ACHN (cell line): Measurements from ENCODE around the gene PRKCZ.
"Not testable (repeated sequence)": the region's sequence is repeated elsewhere in the genome, so short reads cannot be mapped to it uniquely, and the experiment has no call there.

Experiments
- DNase-seq: peaks from one replicate; pipeline ENCODE4 v3.0.0-alpha.2; 2015
- in situ Hi-C: cut with HindIII; loops from 2 replicates; pipeline ENCODE4 v1.10.0; 2017; ENCODE audit warnings: low sequenced_read_pairs, low pct_ligation_motif_present, low pct_unique_long_range_greater_than_20kb

PRKCZ gene

DNA sequence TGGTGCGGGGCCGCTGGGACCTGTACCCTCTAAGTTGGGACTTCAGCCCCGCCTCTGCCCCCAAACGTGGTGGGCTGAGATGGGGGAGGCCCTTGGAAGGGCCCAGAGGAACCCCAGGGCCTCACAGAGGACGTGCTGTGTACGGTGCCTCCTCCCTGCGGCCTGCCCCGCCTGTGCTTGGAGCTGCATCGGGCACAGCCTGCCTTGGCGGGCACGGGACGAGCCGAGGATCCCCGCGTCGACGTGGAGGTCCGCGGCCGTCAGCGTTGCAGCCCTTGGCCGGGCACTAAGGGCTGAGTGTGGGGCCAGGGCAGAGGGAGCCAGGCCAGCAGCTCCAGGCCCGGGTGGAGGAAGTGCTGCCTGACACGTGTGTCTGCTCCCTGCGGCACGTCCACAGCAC, 43.4 kb downstream of the PRKCZ start:
- DNase-seq: no peak
- in situ Hi-C loops: no loop called here

DNA sequence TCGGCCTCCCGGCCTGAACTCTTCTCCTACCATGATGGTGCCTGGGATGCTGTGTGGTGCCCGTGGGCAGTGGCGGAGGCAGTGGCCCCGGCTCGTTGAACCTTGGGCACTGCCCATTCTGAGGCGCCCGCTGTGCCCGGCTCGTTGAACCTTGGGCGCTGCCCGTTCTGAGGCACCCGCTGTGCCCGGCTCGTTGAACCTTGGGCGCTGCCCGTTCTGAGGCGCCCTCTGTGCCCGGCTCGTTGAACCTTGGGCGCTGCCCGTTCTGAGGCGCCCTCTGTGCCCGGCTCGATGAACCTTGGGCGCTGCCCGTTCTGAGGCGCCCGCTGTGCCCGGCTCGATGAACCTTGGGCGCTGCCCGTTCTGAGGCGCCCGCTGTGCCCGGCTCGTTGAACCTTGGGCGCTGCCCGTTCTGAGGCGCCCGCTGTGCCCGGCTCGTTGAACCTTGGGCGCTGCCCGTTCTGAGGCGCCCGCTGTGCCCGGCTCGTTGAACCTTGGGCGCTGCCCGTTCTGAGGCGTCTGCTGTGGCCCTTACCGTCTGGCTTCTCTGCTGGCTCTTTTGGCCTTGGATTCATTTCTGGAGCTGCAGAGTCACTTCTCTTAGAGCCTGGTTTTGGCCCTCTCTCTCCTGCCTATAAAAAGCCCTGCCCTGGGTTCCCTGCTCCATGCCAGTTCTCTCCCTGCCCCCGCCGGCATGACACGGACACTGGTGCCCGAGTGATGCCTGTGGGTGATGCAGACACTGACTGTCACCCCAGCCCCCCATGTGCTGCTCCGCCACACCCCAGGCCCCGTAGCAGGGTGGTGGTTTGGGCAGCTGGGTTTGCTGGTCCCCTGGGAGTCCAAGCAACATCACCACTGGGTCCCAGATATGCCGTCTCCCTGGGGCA, 44.3 kb downstream of the PRKCZ start:
- in situ Hi-C loops, DNase-seq: not testable (repeated sequence)

DNA sequence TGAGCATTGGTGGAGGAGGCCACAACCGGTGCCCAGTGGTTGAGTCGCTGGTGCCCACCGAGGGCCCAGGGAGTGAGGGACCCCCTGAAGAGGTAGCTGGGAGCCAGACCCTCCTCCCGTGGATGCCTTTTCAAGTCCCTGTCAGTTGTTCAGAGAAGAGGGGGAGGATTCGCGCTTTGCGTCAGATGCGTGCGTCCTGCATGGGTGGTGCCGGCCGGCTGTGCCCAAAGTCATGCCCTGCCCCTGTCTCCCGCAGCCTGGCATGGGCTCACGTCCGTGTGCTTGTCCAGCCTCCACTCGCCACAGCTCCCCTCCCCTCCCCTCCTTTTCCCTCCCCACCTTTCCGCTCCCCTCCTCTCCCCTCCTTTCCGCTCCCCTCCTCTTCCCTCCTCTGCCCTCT, 45.2 kb downstream of the PRKCZ start:
- in situ Hi-C loops: no loop called here
- DNase-seq: no peak

DNA sequence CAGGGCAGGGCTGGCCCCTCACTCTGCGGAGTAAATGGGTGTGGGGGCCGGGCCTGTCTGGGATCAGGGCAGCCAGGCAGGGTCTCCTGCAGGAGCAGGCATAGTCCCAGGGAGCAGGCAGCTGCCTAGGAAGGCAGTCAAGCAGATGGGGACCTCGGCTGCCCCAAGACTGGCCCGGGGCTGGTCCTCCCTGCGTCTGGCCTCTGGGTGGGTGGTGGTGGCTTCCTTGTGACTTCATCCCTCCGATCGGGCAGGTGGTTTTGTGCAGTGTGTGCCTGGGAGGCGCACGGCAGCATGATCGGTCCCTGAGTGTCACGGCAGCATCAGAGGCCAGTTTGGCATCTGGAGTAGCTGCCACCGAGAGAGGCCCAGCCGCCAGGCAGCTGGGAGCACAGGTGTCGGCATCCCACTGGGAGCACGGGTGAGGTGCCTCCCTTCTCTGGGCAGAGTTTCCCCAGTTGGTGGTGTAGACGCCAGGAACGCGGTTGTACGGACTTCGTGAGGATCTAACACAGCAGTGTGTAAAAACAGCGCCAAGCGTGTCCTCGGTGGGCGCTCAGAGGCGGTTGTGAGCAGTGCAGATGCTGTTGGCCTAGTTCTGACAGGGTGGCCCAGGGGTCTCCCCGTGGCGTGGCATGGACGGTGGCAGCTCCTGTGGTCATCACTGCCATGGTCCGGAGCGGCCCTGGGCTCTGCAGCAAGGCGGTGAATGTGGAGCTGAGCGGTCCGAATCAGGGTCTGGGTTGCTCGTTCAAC, 45.9 kb downstream of the PRKCZ start:
- DNase-seq: no peak
- in situ Hi-C loops: no loop called here

DNA sequence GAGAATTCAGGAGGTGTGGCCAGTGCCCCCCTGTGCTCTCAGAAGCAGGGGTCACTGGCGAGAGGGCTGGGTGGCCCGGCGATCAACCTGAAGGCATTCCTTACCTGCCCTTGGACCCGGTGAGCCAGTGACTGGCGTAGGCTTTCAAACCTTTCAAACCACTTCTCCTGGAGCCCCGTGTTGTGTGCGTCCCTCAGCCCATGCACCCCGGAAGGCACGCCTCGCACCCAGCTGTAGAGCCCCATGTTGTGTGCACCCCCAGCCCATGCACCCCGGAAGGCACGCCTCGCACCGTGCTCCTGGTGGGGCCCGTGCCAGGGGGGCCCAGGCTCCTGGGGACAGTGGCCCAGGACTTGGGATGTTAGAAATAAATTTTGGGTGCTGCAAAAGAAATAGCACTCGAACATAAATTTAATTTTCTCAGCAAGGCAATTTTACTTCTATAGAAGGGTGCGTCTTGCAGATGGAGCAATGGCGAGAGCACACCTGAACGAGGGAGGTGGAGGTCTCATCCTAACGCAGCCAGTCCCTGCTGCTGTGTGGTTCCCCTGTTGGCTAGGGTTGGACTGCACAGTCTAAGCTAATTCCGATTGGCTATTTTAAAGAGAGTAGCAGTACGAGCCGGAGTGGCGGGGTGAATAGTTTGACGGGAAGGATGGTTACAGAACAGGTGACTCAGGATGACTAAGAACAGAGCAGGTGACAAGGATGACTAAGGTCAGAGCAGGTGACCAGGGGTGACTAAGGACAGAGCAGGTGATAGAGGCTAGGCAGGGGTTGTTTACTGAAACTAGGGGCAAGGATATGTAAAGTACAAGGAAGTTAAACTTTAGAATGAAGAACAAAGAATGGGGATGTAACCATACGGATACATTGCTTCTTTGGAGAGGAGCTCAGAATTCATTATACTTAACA, 47.4 kb downstream of the PRKCZ start:
- in situ Hi-C loops: no loop called here
- DNase-seq: no peak

DNA sequence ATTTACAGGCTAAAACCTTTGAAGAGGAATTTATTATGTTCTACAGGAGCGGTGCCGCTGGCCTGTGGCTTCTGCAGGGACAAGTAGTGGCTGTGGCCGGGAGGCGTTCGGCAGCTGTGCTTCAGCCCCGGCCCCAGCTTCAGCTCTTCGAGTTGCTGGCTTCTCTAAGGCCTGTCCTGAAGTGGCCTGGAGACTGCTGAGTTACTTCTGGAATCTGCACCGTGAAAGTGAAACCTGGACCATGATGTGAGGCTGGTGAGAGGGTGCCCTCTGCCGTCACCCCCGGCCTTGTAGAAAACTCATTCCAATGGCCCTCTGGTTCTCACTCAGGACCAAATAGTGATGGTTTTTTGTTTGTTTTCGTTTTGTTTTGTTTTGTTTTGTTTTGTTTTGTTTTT, 48.1 kb downstream of the PRKCZ start:
- in situ Hi-C loops: no loop called here
- no peak for DNase-seq

DNA sequence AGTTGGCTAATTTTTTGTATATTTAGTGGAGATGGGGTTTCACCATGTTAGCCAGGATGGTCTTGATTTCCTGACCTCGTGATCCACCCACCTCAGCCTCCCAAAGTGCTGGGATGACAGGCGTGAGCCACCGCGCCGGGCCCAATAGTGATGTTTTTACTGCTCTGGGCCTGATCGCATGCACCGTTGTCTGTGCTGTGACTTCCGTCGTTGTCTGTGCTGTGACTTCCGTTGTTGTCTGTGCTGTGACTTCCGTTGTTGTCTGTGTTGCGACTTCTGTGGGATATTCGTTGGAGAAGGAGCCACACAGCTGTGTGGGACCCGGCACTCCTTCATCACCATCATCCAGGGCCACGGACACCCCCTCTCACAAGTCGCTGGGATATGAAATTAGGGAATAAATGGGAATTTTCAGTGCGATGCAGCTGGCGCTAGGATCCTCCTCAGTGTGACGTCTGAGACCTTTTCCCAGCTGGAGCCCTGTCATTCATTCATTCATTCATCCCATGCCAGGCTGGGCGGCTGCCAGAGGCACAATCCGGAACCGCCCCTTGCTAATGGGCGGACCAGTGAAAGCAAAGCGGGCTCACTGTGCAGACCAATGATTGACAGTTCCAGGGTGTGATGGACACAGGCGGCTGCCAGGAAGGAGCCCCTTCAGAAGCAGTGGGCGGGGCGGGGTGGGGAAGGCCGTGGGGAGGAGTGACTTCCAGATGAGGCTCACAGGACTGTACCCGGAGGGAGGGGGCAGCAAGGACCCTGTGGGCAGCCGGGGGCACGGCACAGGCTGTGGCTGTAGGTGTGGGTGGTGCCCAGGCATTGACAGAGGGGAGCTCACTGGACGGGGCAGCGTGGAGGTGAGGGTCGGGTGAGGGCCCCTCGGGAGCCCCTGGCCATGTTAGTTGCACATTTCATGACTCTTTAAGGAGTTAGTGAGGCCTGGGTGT, 48.9 kb downstream of the PRKCZ start:
- in situ Hi-C loops: no loop called here
- no peak for DNase-seq

DNA sequence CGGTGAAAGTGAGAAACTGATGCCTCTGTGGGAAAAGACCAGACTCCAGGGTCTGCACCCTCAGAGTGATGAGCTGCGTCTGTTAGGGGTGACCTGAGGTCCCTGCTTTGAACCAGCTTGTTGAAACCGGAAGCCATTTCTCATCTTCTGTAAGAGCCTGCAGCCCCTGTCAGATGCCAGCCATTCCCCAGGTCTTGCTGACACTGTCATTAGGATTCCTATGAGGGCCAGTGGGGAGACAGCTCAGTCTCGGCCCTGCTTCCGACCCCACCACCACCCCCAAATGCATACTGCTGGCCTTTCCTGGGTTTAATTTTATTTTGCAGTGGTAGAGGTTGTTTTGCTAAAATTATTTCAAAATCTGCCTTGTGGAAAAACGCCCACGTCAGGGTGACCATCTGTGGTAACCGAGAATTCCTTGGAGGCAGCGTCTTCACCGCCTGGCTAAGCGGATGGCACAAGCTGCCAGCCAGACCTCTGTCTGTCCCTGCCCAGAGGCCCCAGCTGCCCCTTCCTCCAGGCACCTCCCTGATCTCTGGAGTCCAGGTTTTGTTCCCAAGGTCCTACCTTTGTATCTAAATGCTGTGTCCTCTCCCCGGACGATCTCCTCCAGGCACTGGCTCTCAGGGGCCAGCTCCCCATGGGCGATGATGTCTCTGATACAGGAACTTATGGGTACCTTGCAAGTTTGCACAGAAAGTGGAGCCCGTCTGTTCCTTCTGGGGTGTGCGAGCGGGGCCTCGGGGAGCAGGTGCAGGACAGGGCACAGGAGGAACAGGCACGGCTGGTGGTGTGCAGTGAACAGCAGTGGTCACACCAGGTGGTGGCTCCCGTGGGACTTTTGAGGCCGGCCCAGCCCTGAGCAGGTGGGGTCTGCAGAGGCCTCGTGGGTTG, 49.9 kb downstream of the PRKCZ start:
- in situ Hi-C loops: no loop called here
- no peak for DNase-seq

DNA sequence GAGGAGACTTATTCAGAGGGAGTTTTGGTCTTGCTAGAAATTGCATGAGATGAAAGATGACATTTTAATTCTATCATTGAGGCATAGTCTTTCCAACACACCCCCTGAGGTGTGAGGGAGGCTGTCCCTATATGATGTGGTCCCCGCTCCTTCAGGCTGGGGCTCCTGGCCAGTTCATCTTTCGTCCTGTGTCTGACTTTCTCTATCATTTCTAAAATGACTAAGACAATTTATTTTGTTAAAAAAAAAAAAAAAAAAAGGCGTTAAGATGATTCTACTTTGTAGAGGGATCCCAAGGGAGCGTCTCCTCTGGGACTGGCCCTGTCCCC, 50.5 kb downstream of the PRKCZ start:
- in situ Hi-C loops: no loop called here
- DNase-seq: no peak

DNA sequence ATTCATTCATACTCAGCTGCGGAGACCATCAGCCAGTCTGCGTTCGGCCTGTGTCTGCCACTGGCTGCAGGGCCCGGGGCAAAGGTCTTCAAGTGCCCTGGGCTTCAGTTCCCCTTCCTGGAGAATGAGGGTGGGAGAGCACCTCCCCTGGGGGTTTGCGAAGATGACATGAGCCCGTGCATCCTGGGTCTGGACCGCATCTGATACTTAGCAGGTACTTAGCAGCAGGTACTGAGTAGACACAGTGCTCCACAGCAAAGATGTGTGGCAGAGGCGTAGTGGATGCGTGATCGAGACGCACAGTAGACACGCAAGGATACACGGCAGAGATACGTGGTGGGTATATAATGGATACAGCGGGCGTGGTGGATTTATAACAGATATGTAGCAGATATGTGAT, 51.3 kb downstream of the PRKCZ start:
- in situ Hi-C loops: no loop called here
- no peak for DNase-seq

DNA sequence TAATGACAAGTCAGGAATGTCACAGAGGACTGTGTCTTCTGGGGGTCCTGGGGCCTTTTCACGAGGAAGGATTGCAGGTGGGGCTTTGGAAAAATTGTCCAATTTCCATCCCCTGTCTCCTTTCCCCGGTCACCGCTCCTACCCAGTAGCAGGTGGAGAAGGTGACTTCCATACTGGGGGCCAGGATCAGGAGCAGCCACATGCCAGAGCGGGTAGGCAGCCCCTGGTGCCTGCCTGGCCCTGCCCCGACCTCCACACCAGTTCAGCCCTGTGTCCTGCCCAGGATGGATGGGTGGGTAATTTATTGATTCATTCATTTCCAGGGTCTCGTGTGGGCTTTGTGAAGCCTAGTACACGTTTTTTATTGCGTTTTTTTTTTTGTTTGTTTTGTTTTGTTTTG, 51.7 kb downstream of the PRKCZ start:
- in situ Hi-C loops: no loop called here
- DNase-seq: no peak

DNA sequence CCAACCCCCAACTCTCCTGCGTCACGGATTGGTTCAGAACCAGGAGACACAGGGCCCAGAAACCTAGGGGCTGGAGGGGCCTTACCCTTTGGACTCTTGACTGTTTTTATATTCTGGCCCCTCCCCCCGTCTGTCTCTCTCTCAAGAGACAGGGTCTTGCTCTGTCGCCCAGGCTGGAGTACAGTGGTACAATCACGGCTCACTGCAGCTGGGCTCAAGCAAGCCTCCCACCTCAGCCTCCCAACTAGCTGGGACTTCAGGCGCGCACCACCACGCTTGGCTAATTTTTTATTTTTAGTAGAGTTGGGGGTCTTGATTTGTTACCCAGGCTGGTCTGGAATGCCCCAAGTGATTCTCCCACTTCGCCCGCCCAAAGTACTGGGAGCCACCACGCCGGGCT, 52.5 kb downstream of the PRKCZ start:
- in situ Hi-C loops: no loop called here
- no peak for DNase-seq

DNA sequence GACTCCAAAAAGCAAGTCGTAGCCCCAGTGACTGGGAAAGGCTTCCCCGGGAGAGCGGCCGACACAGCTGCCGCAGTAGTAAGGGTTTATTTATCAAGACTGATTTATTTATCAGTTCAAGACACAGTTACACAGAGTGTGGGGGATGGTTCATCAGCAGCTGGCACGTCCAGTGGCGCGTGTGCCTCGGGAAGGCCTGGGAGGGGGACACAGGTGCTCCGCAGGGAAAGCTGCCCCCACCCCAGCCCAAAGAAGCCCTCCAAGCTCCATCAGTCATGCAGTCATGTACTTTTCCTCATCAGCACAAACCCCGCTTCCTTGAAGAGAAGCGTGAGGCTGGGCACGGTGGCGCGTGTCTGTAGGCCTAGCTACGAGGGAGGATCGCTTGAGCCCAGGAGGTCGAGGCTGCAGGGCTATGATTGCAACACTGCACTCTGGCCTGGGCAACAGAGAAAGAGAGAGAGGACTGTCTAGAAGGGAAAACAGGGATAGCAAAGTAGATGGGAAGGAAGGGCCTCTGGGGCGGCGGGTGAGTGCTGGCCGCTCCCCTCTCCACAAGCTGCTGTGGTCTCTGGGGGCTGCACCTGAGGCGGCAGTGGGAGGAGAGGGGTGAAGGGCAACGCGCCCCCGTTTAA, 53.2 kb downstream of the PRKCZ start:
- in situ Hi-C loops: no loop called here
- DNase-seq: no peak

DNA sequence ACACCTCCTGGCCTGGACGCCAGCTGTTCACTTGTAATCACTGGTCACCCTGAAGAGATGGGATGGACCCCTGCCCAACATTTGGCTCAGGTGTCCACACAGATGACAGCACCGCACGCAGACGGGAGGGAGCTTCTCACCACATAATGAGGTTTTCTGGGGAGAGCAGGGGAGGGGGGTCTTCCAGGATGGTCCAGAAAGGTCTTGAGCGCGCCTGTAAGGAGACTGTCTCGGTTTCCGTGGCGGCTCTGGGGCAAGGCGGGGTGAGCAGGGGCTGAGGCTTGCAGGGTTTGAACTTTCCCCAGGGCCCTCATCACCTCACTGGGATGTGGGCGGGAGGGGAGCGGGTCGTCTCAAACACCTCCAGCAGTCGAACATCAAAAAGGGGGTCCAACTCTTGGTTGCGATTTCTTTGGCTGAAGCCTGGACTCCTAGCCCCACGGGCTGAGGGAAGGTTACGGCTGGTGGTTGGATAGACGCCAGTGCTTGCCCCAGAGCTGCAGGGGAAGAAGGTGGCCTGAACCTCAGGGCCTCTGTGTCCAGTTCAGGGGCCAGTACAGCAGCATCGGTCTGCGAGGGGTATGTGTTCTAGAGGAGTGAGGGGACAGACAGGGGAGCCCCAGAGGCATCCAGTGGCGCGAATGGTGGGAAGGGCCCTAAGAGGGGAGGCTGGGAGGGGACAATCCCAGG, 53.8 kb downstream of the PRKCZ start:
- DNase-seq: no peak
- in situ Hi-C loops: no loop called here

DNA sequence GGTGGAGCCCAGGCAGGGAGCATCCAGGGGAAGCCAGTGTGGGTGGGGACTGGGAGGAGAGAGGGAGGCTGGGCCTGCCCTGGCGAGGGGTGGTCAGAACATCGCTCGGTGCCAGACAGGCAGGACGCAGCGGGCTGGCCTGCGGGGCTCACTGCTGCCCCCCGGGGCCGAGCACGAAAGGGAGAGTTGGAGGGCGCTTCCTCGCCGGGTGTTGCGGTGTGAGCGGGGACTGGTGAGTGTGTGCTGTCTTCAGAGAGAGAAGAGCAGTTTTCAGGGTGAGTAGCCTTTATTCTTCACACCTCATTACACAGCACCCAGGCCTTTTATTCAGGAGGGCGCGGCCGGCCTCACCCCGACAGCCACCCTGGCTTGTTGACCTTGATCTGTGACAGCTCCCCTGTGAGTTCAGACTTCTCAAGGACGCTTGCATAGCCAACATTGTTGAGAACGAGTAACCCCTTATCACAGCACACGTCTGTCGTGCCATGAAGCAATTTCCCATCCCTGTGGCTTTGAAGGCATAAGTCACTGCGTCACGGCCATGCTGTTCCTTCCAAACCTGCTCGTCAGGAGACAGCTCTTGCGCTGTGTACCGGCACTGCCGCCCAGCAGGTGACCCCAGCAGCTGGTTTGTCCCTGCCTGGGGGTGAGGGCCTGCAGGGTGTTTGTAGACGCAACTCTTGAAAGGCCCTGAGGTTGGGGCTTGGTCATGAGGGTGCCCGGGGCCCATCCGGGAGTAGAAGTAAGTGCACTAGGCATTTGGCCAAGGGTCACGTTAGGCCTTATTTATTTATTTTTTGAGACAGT, 54.6 kb downstream of the PRKCZ start:
- in situ Hi-C loops: no loop called here
- no peak for DNase-seq
